SK-N-SH (cell line): ENCODE results near the gene POLD2. TPM values are rescaled to one million over a fixed set of nuclear protein-coding genes. Genes with fewer than 3 reads are reported as not detected.

ENCODE experiments used
- CTCF ChIA-PET: fragments of 300-600, 350-600 bp; formaldehyde crosslinking; extraction: SDS; loops from one replicate; lab custom pipeline; 2021; lab: Yijun Ruan, JAX
- POLR2A ChIA-PET: fragments of 350-600 bp; sonication (Branson Sonifier 250); formaldehyde crosslinking; extraction: SDS; loops from one replicate; lab custom pipeline; 2020; ENCODE audit warnings: antibody characterized with exemption, inconsistent platforms; lab: Yijun Ruan, JAX
- DNase-seq: peaks from one replicate; pipeline ENCODE4 v3.0.0; 2012
- H2AFZ ChIP-seq: fragments of 200-600 bp; sonication (generic); 2 replicates; pipeline ENCODE4 v1.8.1; 2016; ENCODE audit warnings: antibody characterized with exemption, mild to moderate bottlenecking, low read depth
- H3F3A ChIP-seq: fragments of 200-600 bp; sonication (generic); replicated peaks from 2 replicates; pipeline ENCODE3; 2016; ENCODE audit warnings: antibody characterized with exemption, mild to moderate bottlenecking; ENCODE audit not compliant: insufficient read depth
- H3K27ac ChIP-seq, 2 experiments: fragments of 200-500 bp in 1 of 2; fragments of 200-600 bp in 1 of 2; sonication (Bioruptor generic) in 1 of 2; sonication (generic), shearing (Covaris generic) in 1 of 2; 2 replicates each; pipeline versions ENCODE4 v1.5.1 to v1.6.1; 2014 to 2016; ENCODE audit warnings: low read depth in 2 of 2, inconsistent platforms in 1 of 2, low read length in 1 of 2, mild to moderate bottlenecking in 1 of 2, mixed read lengths in 1 of 2
- H3K27me3 ChIP-seq: fragments of 200-600 bp; sonication (generic), shearing (Covaris generic); 2 replicates; pipeline ENCODE4 v1.6.1; 2016; ENCODE audit warnings: mixed run types; ENCODE audit not compliant: insufficient read depth
- H3K36me3 ChIP-seq, 2 experiments: fragments of 200-500 bp in 1 of 2; fragments of 200-600 bp in 1 of 2; sonication (Bioruptor generic) in 1 of 2; sonication (generic) in 1 of 2; replicated peaks in 1 of 2; 2 replicates each; pipeline versions ENCODE3 to v1.5.1; 2014 to 2016; ENCODE audit warnings: low read length in 1 of 2, mild to moderate bottlenecking in 1 of 2; ENCODE audit not compliant: insufficient read depth in 2 of 2, control insufficient read depth in 1 of 2
- H3K4me1 ChIP-seq, 2 experiments: fragments of 200-500 bp in 1 of 2; fragments of 200-600 bp in 1 of 2; sonication (Bioruptor generic) in 1 of 2; sonication (generic), shearing (Covaris generic) in 1 of 2; 2 replicates each; pipeline versions ENCODE4 v1.5.1 to v1.6.1; 2014 to 2016; ENCODE audit warnings: low read depth in 1 of 2, low read length in 1 of 2, mixed run types in 1 of 2; ENCODE audit not compliant: insufficient read depth in 2 of 2, control insufficient read depth in 1 of 2
- H3K4me2 ChIP-seq: fragments of 200-600 bp; sonication (generic), shearing (Covaris generic); 2 replicates; pipeline ENCODE4 v1.6.1; 2017; ENCODE audit warnings: mixed run types
- H3K4me3 ChIP-seq, 2 experiments: fragments of 200-500 bp in 1 of 2; fragments of 200-600 bp in 1 of 2; sonication (Bioruptor generic) in 1 of 2; sonication (generic), shearing (Covaris generic) in 1 of 2; 2 replicates each; pipeline versions ENCODE4 v1.5.1 to v1.8.1; 2014 to 2016; ENCODE audit warnings: low read depth in 2 of 2, inconsistent platforms in 1 of 2, low read length in 1 of 2, mild to moderate bottlenecking in 1 of 2, mixed read lengths in 1 of 2, moderate library complexity in 1 of 2
- H3K79me2 ChIP-seq: fragments of 200-600 bp; sonication (generic); 2 replicates; pipeline ENCODE4 v1.8.1; 2017; ENCODE audit warnings: mild to moderate bottlenecking; ENCODE audit not compliant: insufficient read depth
- H3K9ac ChIP-seq: fragments of 200-600 bp; sonication (generic); 2 replicates; pipeline ENCODE4 v1.6.1; 2017; ENCODE audit warnings: mixed run types
- H3K9me2 ChIP-seq: fragments of 200-600 bp; sonication (generic); 2 replicates; pipeline ENCODE4 v1.6.1; 2017; ENCODE audit warnings: mixed run types
- H3K9me3 ChIP-seq: fragments of 200-600 bp; sonication (generic); 2 replicates; pipeline ENCODE4 v1.6.1; 2017; ENCODE audit warnings: mixed run types, mild to moderate bottlenecking, moderate library complexity
- H4K20me1 ChIP-seq: fragments of 200-600 bp; sonication (generic); 2 replicates; pipeline ENCODE4 v1.6.1; 2017; ENCODE audit warnings: mild to moderate bottlenecking, mixed run types; ENCODE audit not compliant: insufficient read depth
- ELF1 ChIP-seq: IDR thresholded peaks from 2 replicates; pipeline ENCODE4 v1.4.0; 2012
- EZH2phosphoT487 ChIP-seq: fragments of 200-600 bp; sonication (generic); IDR thresholded peaks from 2 replicates; pipeline ENCODE4 v1.6.1; 2017; ENCODE audit warnings: low read depth, mixed run types, mild to moderate bottlenecking, antibody characterized with exemption, moderate library complexity, borderline replicate concordance
- FOXJ3 ChIP-seq: sonication (generic); formaldehyde crosslinking; IDR thresholded peaks from 2 replicates; pipeline ENCODE4 v1.5.1; 2020; ENCODE audit warnings: mild to moderate bottlenecking, missing genetic modification reagents
- FOXM1 ChIP-seq: IDR thresholded peaks from 2 replicates; pipeline ENCODE4 v1.4.0; 2012; ENCODE audit warnings: low read depth, mild to moderate bottlenecking
- GATA2 ChIP-seq: sonication (generic); formaldehyde crosslinking; IDR thresholded peaks from 2 replicates; pipeline ENCODE4 v1.5.0; 2020; ENCODE audit warnings: mild to moderate bottlenecking, missing genetic modification reagents
- JUND ChIP-seq: IDR thresholded peaks from 2 replicates; pipeline ENCODE4 v1.4.0; 2012
- MXI1 ChIP-seq: IDR thresholded peaks from 2 replicates; pipeline ENCODE4 v1.6.1; 2012; ENCODE audit warnings: mild to moderate bottlenecking, low read depth, low read length, improper control_type of control experiment
- RXRA ChIP-seq: IDR thresholded peaks from 2 replicates; pipeline ENCODE4 v1.4.0; 2012; ENCODE audit warnings: low read depth, mild to moderate bottlenecking, borderline replicate concordance
- SIN3A ChIP-seq: IDR thresholded peaks from 2 replicates; pipeline ENCODE4 v1.6.1; 2012; ENCODE audit warnings: low read depth, mild to moderate bottlenecking, low read length, moderate library complexity, borderline replicate concordance
- USF1 ChIP-seq: IDR thresholded peaks from 2 replicates; pipeline ENCODE4 v1.4.0; 2012; ENCODE audit warnings: low read depth, borderline replicate concordance
- WGBS: methylation state at CpG from one replicate; pipeline ENCODE4 v1.1.6; 2017; ENCODE audit warnings: low lambda C conversion rate; 5-methylcytosine and 5-hydroxymethylcytosine counted together
- polyA plus RNA-seq, 3 experiments: library from polyadenylated mRNA; depleted of rRNA; stranded (reverse); fragments of >200 nt; gene quantifications; 2 replicates each; pipeline ENCODE4 v1.2.3, GENCODE V29; 2012
- TF ChIP-seq, protein P1 (sequence below): fragments of 150-350 bp; IDR thresholded peaks from 2 replicates; pipeline ENCODE4 v1.6.1; 2016; ENCODE audit warnings: mild to moderate bottlenecking, low read depth, low read length

The POLD2 gene
- polyA plus RNA-seq, 1 of the 3 experiments (the other 2 are of a cell fraction) = 194 TPM

DNA sequence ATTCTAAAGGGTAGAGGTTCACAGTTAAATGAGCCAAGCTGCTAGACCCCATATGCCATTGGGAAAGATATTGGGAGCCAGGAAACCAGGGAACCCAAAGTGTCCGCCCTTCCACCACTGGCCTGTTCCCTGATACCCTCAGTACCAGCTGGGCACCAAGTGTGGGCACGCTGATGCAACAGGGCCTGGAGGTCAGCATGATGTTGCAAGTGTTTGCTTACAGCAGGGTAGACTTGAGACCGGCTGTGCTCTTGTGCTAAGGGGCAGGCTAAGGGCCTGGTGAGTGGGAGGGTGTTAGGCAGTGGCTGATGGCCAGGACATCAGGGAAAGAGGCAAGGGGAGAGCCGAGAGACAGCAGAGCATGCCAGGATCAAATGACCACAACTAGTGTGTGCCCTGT is 38.8 kb upstream of the POLD2 start:
- Histone ChIP-seq H3K9ac (no peak overlapping the region), H3K79me2 (no peaks in the 10 kb centered on the region), H4K20me1 (no peaks in the 10 kb centered on the region), H3K4me3 (no peak overlapping the region), H3K4me2 (no peak overlapping the region), H3K27me3 (peaks cover 3% of the 10 kb centered on the region; the same call in 1 of the 2 replicates), H3F3A (peaks cover 3% of the 10 kb centered on the region), H3K27ac (no peak overlapping the region), H3K9me2 (no peaks in the 10 kb centered on the region), H2AFZ (no peak overlapping the region), H3K36me3 (no peaks in the 10 kb centered on the region), H3K4me1 (peaks cover 0 to 23% of the 10 kb centered on the region in 2 experiments; a peak in 3 of 4 replicates), H3K9me3 (no peaks in the 10 kb centered on the region)
- ChIA-PET CTCF (interaction anchor here (0.8 kb wide), 1 partner anchor 10 kb away, joined by 3 read pairs; no protein-coding TSS in a partner anchor), POLR2A (no interaction called here)
- DNase-seq = no peak
- 74% methylated on average over 4 of the region's 4 CpGs for WGBS
- TF ChIP-seq FOXJ3 (CRISPR knock-in tag) (no peak), EZH2phosphoT487 (no peak), ELF1 (no peak), JUND (no peak), MXI1 (no peak), FOXM1 (no peak), RXRA (no peak), USF1 (no peak)
- TF ChIP-seq, protein P1, sequence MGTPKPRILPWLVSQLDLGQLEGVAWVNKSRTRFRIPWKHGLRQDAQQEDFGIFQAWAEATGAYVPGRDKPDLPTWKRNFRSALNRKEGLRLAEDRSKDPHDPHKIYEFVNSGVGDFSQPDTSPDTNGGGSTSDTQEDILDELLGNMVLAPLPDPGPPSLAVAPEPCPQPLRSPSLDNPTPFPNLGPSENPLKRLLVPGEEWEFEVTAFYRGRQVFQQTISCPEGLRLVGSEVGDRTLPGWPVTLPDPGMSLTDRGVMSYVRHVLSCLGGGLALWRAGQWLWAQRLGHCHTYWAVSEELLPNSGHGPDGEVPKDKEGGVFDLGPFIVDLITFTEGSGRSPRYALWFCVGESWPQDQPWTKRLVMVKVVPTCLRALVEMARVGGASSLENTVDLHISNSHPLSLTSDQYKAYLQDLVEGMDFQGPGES = no peak

DNA sequence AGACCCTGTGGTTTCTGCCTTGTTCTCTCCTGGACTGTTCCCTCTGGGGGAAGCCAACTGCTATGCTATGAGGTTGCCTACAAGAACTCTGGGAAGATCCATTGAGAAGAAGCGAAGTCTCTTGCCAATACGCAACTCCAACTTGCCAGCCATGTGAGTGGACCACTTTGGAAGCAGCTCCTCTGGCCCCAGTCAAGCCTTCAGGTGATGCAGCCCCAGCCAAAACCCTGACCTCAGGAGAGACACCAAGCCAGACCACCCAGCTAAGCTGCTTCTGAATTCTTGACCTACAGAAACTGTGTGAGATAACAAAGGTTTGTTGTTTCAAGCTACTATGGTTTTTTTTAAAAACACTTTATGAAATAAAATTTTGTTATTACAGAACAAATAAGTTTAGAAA is 38.0 kb upstream of the POLD2 start:
- Histone ChIP-seq H4K20me1 (no peaks in the 10 kb centered on the region), H3K9me2 (no peaks in the 10 kb centered on the region), H3K9me3 (no peaks in the 10 kb centered on the region), H3K4me1 (peaks cover 0 to 30% of the 10 kb centered on the region in 2 experiments; a peak in 3 of 4 replicates), H3K9ac (no peak overlapping the region), H3F3A (peaks cover 3% of the 10 kb centered on the region), H3K79me2 (no peaks in the 10 kb centered on the region), H3K4me3 (no peak overlapping the region), H3K4me2 (no peak overlapping the region), H3K27ac (no peak overlapping the region), H3K36me3 (no peaks in the 10 kb centered on the region), H2AFZ (no peak overlapping the region), H3K27me3 (no peaks in the 10 kb centered on the region; the same call in 1 of the 2 replicates)
- TF ChIP-seq GATA2 (CRISPR knock-in tag) = no peak
- no peak for TF ChIP-seq ELF1
- no peak for TF ChIP-seq JUND
- no peak for TF ChIP-seq SIN3A
- no peak for TF ChIP-seq RXRA
- ChIA-PET CTCF (no interaction called here), POLR2A (no interaction called here)
- no peak for DNase-seq
- WGBS = 94% methylated on average over 2 of the region's 2 CpGs
